ENCODE results near the gene ZNF439. TPM values are rescaled to one million over a fixed set of nuclear protein-coding genes. Genes with fewer than 3 reads are reported as not detected.
"Not testable (repeated sequence)": the region's sequence is repeated elsewhere in the genome, so short reads cannot be mapped to it uniquely, and the experiment has no call there.

The ZNF439 gene
- total RNA-seq, 2 donors from 2014 or later = 13.8 to 28.2 TPM

GRCh38 chr19:11860721-11861120 is 12.2 kb downstream of the ZNF439 start:
- ATAC-seq (ENCODE audit: insufficient number of reproducible peaks, low FRiP score, low read depth) (no peak), DNase-seq (ENCODE audit: low spot score) (no peak)
- Histone ChIP-seq H3K27ac (no peak overlapping the region), H3K4me3 (no peak overlapping the region), H3K9me3 (peaks cover 82% of the 10 kb centered on the region), H3K27me3 (replicated peaks; ENCODE audit: insufficient read depth) (no peaks in the 10 kb centered on the region), H3K4me1 (ENCODE audit: control insufficient read depth in 1 of 2, low read depth in 2 of 2) (no peaks in the 10 kb centered on the region), H3K36me3 (peaks cover 26% of the 10 kb centered on the region)
- TF ChIP-seq CTCF (IDR thresholded peaks at IDR 0.05) = no peak

GRCh38 chr19:11861301-11861700 is 12.8 kb downstream of the ZNF439 start:
- no peak for TF ChIP-seq CTCF (IDR thresholded peaks at IDR 0.05)

GRCh38 chr19:11867766-11868165 is 19.2 kb downstream of the ZNF439 start:
- H3K4me1 ChIP-seq (ENCODE audit: control insufficient read depth in 1 of 2, low read depth in 2 of 2); ATAC-seq (ENCODE audit: insufficient number of reproducible peaks, low FRiP score, low read depth); DNase-seq (ENCODE audit: low spot score); H3K27me3 ChIP-seq (replicated peaks; ENCODE audit: insufficient read depth); H3K27ac ChIP-seq: not testable (repeated sequence)
- Histone ChIP-seq H3K9me3 (peaks cover 84% of the 10 kb centered on the region), H3K4me3 (peak overlapping the region; percentile 5), H3K36me3 (peaks cover 32% of the 10 kb centered on the region)

More at GRCh38 chr19:11861301-11861700, 12.8 kb downstream of the ZNF439 start:
- Histone ChIP-seq H3K4me1 (ENCODE audit: control insufficient read depth in 1 of 2, low read depth in 2 of 2) (no peaks in the 10 kb centered on the region), H3K27ac (no peak overlapping the region), H3K27me3 (replicated peaks; ENCODE audit: insufficient read depth) (no peaks in the 10 kb centered on the region), H3K36me3 (peaks cover 27% of the 10 kb centered on the region), H3K4me3 (no peak overlapping the region), H3K9me3 (peaks cover 86% of the 10 kb centered on the region)
- no peak for DNase-seq (ENCODE audit: low spot score)
- ATAC-seq (ENCODE audit: insufficient number of reproducible peaks, low FRiP score, low read depth) = no peak

- Histone ChIP-seq H3K27ac (no peak overlapping the region), H3K27me3 (replicated peaks; ENCODE audit: insufficient read depth) (no peaks in the 10 kb centered on the region), H3K4me3 (no peak overlapping the region), H3K36me3 (peaks cover 31% of the 10 kb centered on the region), H3K4me1 (ENCODE audit: control insufficient read depth in 1 of 2, low read depth in 2 of 2) (no peaks in the 10 kb centered on the region), H3K9me3 (peaks cover 80% of the 10 kb centered on the region)
- ATAC-seq (ENCODE audit: insufficient number of reproducible peaks, low FRiP score, low read depth) (no peak), DNase-seq (ENCODE audit: low spot score) (no peak)
- TF ChIP-seq CTCF (IDR thresholded peaks at IDR 0.05) = no peak
These were observed 19.7 kb downstream of the ZNF439 start for GRCh38 chr19:11868188-11868587.

GRCh38 chr19:11872624-11873023 is 24.1 kb downstream of the ZNF439 start:
- Histone ChIP-seq H3K4me1 (ENCODE audit: control insufficient read depth in 1 of 2, low read depth in 2 of 2) (no peaks in the 10 kb centered on the region), H3K36me3 (peaks cover 15% of the 10 kb centered on the region), H3K4me3 (no peak overlapping the region), H3K27ac (no peak overlapping the region), H3K27me3 (replicated peaks; ENCODE audit: insufficient read depth) (no peaks in the 10 kb centered on the region), H3K9me3 (peaks cover 38% of the 10 kb centered on the region)
- no peak for ATAC-seq (ENCODE audit: insufficient number of reproducible peaks, low FRiP score, low read depth)
- no peak for TF ChIP-seq CTCF (IDR thresholded peaks at IDR 0.05)
- DNase-seq (ENCODE audit: low spot score) = no peak

GRCh38 chr19:11873762-11874161 is 25.2 kb downstream of the ZNF439 start:
- H3K4me1 ChIP-seq (ENCODE audit: control insufficient read depth in 1 of 2, low read depth in 2 of 2) = no peaks in the 10 kb centered on the region
- no peak for TF ChIP-seq CTCF (IDR thresholded peaks at IDR 0.05)
- no peak for DNase-seq (ENCODE audit: low spot score)
- no peaks in the 10 kb centered on the region for H3K27me3 ChIP-seq (replicated peaks; ENCODE audit: insufficient read depth)
- H3K27ac ChIP-seq = no peak overlapping the region
- no peak for ATAC-seq (ENCODE audit: insufficient number of reproducible peaks, low FRiP score, low read depth)
- H3K9me3 ChIP-seq = peaks cover 27% of the 10 kb centered on the region
- no peak overlapping the region for H3K4me3 ChIP-seq
- peaks cover 4% of the 10 kb centered on the region for H3K36me3 ChIP-seq

GRCh38 chr19:11879687-11880266 is 31.3 kb downstream of the ZNF439 start:
- H3K36me3 ChIP-seq; H3K4me1 ChIP-seq (ENCODE audit: control insufficient read depth in 1 of 2, low read depth in 2 of 2); ATAC-seq (ENCODE audit: insufficient number of reproducible peaks, low FRiP score, low read depth); H3K27ac ChIP-seq; H3K4me3 ChIP-seq; H3K9me3 ChIP-seq; H3K27me3 ChIP-seq (replicated peaks; ENCODE audit: insufficient read depth); DNase-seq (ENCODE audit: low spot score): not testable (repeated sequence)
